Measurements from ENCODE around the gene PIERCE2. TPM values are rescaled to one million over a fixed set of nuclear protein-coding genes. Genes with fewer than 3 reads are reported as not detected.
"Not testable (repeated sequence)": the region's sequence is repeated elsewhere in the genome, so short reads cannot be mapped to it uniquely, and the experiment has no call there.

PIERCE2 gene, protein sequence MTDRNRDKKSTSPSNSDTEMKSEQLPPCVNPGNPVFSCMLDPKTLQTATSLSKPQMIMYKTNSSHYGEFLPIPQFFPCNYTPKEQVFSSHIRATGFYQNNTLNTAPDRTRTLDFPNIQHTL
- total RNA-seq (2014; rRNA removed; shearing (Covaris generic)): 0.27 and 1.00 TPM in 2 replicates
- 2.0 and 2.9 TPM in 2 replicates for polyA plus RNA-seq (2015; cell fraction: cytosol; rRNA removed)
- polyA plus RNA-seq (2015; cell fraction: nucleus; rRNA removed): 0.70 and 0.96 TPM in 2 replicates

GRCh38 chr15:55408012-55408928, at the start of gene PIERCE2, which contains the start of gene CCPG1:
PIERCE2 (plus strand) TSS chr15:55408495; CDS start chr15:55408769, 274 bp downstream.
CCPG1 (minus strand) TSS chr15:55408359; CDS start chr15:55389424, 18,935 bp downstream.
- peak; percentile 97 for DNase-seq (ENCODE audit: low read depth)

DNA sequence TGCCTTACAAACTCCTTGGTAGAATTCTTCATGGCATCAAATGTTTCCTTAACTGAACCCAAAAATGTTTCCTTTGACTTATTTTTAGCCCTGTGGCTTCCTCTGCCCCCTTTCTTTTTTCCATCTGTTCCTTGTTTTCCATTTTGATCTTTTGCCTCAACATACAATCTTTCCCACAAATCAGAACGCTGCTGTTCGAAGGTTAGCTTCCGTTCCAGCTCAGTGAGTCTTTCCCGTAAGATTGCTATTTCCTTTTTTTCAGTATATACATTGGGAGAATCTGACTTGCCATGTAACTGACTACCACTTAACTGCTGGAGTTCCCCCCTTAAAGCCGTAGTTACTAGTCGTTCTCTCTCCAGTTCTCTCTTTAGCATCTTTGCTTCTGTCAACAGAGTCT, 48.0 kb upstream of the PIERCE2 start:
- no peak for DNase-seq (ENCODE audit: low read depth)

GRCh38 chr15:55361048-55361447, 47.2 kb upstream of the PIERCE2 start:
- no peak for DNase-seq (ENCODE audit: low read depth)

DNA sequence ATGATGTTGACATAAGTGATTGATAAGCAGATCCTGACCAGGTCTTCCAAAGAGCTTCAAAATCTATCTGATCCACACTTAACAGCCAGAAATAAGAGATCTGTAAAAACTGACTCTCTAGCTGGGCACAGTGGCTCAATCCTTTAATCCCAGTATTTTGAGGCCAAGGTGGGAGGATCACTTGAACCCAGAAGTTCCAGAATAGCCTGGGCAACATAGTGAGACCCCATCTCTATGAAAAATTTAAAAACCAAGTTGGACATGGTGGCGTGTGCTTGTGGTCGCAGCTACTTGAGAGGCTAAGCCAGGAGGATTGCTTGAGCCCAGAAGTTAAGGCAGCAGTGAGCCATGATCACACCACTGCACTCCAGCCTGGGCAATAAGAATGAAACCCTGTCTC, 45.7 kb upstream of the PIERCE2 start:
- DNase-seq (ENCODE audit: low read depth): no peak

DNA sequence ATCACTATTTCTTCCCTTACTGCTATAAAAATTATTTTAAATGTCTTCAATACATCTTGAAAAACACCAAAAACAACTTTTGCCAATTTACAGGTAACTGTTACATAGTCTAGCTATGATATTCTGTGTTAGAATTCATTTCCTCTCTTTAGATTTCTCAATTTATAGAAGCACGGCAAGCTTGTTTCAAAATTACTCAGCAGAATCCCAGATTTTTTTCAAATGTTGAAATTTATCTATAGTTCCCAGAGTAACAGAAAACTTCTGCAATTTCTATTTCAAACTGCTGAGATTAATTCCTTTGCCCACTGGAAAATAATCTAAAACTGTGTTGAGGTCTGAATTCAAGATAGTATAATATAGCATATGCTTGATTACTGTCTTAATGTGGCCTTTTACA, 41.3 kb upstream of the PIERCE2 start:
- no peak for DNase-seq (ENCODE audit: low read depth)

DNA sequence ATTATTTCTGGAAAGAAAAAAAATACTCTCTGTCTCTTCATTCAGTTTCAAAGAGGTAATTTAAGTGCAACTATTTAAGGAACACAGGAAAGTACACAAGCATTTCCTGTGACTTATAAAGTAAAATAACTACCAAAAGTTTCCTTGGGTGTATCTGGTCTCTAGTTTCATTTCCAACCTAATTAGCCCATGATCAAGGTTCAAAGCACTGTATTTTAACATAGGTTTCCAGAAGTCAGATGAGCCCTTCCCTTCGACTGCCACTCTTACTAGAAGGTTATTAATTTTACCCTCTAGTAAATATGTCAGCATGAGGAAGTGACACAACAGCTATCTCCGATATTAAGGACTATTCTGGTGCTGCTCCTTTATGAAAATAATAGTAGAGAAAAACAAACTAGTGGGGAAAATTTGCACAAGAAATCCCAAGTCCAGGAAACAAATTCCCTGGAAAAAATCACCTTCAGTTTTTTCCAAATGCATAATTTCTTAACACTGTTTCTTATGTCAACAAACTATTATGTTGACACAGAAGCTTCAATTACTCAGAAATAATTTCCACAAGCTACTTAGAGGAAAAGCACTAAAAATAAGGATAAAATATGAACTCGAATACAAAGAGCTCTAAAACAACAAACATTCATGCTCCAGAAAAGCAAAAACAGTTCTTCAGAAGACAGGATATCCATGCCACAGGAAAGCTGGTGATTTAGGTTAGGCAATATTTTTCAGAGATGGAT, 35.4 kb upstream of the PIERCE2 start:
- no peak for DNase-seq (ENCODE audit: low read depth)

GRCh38 chr15:55379095-55379494, 29.2 kb upstream of the PIERCE2 start:
- no peak for DNase-seq (ENCODE audit: low read depth)

DNA sequence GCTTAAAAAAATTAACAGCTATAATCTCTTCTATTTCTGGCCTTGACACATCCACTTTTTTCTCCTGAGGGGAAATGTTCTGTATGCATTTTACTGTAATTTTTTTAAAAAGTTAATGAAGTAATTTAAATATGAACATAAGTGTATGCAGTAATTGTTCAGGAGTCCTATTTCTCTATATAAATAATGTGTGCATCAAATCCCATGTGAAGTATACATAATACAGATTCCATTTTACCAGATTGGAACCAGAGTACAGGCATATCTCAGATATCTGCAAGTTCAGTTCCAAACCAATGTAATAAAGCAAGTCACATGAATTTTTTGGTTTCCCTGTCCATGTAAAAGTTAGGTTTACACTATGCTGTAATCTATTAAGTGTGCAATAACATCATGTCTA, 26.7 kb upstream of the PIERCE2 start:
- DNase-seq (ENCODE audit: low read depth): no peak

DNA sequence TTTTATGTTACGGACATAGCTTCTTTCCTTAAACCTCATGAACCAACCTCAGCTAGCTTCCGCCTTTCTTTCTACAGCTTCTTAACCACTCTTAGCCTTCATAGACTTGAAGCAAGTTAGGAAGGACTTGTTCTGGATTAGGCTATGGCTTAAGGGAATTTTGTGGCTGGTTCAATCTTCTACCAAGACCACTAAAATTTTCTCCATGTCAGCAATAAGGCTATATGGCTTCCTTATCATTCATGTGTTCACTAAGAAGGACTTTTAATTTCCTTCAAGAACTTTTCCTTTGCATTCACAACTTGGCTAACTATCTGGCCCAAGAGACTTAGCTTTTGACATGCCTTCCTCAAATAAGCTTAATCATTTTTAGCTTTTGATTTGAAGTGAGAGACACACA, 24.6 kb upstream of the PIERCE2 start:
- DNase-seq (ENCODE audit: low read depth): no peak

DNA sequence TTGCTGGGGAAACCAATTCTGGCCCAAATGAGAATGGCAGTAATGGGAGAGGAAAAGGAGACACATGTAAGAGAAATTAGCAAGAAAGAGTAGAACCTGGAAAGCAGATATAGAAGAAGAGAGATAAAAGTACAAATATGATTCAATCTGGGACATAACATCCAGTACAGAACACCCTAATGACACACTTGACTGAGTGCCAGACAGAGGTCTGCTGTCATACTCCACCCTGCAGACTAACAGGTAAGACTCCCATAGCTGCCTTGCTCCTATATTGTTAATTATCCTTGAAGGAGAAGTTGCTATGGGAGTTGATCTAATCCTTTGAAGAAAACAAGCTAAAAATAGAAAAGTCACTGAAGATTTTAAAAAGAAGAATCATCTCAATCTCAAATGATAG, 21.3 kb upstream of the PIERCE2 start:
- no peak for DNase-seq (ENCODE audit: low read depth)

- peak; percentile 65 for DNase-seq (ENCODE audit: low read depth)
Observed at GRCh38 chr15:55389264-55389607, 19.1 kb upstream of the PIERCE2 start.

- no peak for DNase-seq (ENCODE audit: low read depth)
Observed at GRCh38 chr15:55394694-55395093, 13.6 kb upstream of the PIERCE2 start.

- no peak for DNase-seq (ENCODE audit: low read depth)
Observed at GRCh38 chr15:55398243-55398642, 10.1 kb upstream of the PIERCE2 start.

DNA sequence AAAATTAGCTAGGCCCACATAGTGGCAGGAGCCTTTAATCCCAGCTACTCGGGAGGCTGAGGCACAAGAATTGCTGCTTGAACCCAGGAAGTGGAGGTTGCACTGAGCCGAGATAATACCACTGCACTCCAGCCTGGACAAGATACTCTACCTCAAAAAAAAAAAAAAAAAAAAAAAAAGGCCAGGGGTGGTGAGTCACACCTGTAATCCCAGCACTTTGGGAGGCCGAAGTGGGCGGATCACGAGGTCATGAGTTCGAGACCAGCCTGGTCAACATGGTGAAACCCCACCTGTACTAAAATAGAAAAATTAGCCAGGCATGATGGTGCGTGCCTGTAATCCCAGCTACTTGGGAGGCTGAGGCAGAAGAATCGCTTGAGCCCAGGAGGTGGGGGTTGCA, 8.2 kb upstream of the PIERCE2 start:
- not testable (repeated sequence) for DNase-seq (ENCODE audit: low read depth)

DNA sequence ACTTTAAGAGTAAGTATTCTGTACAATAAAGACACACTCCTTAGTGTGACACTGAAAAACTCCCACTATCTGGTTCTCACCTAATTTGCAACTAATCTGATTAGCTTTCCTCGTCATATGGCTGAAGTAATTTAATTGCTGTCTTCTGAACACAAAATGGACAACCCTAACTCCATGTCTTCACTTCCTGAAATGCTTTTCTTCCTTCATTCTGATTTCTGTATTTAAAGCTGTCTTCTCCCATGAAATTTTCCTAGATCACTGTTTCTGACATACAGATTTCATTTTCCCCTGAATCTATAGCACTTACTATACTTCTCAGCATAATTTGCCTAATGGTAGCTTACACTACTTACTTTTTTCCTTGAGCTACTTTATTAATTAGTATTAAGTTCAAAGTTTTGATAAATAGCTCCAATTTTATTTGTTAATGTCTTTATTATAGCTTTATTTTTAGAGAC, 6.5 kb upstream of the PIERCE2 start:
- no peak for DNase-seq (ENCODE audit: low read depth)

DNA sequence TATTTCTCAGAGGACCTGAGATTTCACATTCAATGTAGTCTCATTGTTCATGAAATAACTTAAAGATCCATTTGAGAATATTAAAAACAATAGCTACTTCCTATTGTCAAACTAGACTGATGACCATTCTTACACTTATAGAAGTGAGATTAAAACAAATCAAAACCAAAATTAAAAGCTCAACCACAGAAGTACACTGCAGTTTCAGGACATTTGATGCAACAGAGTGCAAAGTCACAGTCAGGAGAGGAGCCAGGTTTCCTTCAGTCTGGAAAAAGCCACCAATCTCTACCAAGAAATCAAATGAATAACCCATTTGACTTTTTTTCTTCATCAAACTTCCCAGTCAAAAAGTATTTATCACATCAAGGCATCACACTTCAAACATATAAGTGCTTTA, 5.6 kb upstream of the PIERCE2 start:
- DNase-seq (ENCODE audit: low read depth): no peak

- no peak for DNase-seq (ENCODE audit: low read depth)
Observed at GRCh38 chr15:55403531-55403930, 4.8 kb upstream of the PIERCE2 start.

- no peak for DNase-seq (ENCODE audit: low read depth)
Observed at GRCh38 chr15:55407498-55408011, 740 bp upstream of the PIERCE2 start.

DNA sequence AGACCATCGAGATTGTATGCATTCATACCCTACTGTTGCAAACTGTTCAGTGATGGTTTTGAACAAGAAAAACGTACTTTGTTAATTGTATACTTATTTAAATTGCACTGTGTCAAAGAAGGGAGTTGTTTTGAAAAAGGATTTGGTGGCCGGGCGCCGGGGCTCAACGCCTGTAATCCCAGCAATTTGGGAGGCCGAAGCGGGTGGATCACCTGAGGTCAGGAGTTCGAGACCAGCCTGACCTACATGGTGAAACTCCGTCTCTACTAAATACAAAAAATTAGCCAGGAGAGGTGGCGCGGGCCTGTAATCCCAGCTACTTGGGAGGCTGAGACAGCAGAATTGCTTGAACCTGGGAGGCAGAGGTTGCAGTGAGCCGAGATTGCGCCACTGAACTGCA, 681 bp downstream of the PIERCE2 start:
- DNase-seq (ENCODE audit: low read depth): not testable (repeated sequence)

DNA sequence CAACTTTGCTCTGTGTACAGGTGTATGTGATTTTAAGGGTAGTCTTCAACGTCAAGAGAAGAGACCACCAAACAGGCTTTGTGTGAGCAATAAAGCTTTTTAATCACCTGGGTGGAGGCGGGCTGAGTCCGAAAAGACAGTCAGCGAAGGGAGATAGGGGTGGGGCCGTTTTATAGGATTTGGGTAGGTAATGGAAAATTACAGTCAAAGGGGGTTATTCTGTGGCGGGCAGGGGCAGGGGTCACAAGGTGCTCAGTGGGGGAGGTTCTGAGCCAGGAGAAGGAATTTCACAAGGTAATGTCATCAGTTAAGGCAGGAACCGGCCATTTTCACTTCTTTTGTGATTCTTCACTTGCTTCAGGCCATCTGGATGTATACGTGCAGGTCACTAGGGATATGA, 9.4 kb downstream of the PIERCE2 start:
- DNase-seq (ENCODE audit: low read depth): not testable (repeated sequence)

DNA sequence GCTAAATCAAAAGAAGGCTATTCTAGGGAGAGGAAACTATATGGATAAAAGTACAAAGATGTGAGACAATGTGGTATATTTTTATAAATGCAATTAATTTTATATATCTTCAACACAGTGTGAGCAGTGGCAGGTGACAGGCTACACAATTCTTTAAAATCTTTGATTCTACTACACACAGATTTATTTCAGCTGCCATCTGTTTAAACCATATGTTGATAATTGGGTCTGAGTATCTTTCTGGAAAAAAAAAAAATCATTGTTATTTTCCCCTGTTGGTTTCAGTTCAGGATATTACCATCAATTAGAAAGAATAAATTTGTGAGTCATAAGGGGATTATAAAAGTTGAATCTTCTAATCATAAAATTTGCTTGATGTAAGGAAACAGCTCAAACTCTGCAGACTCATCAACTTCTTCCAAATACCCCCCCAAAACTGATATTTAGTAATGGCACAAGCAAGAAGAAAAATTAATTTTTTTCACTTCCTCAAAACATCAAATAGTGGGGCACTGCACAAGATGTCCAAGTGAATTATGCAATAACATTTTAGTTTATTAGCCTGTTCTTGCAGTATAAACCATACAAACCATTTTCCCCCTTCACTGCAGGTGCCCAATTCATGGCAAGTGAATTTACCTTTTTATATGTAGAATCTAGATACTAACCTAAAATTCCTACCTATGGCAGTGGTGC, 12.0 kb downstream of the PIERCE2 start:
- DNase-seq (ENCODE audit: low read depth): no peak
